H9 (cell line): ENCODE results near the gene STN1. TPM values are rescaled to one million over a fixed set of nuclear protein-coding genes. Genes with fewer than 3 reads are reported as not detected.

Experiments
- DNase-seq: peaks from one replicate; pipeline ENCODE4 v3.0.0-alpha.2; 2017
- H2AFZ ChIP-seq: one replicate; pipeline ENCODE4 v1.6.1; 2013; ENCODE audit warnings: mild to moderate bottlenecking, low read length, control low read depth, moderate library complexity
- H2AK5ac ChIP-seq: 2 replicates; pipeline ENCODE4 v1.6.1; 2013; ENCODE audit warnings: low read length, control low read depth, mixed read lengths; ENCODE audit not compliant: insufficient read length
- H2BK120ac ChIP-seq: one replicate; pipeline ENCODE4 v1.6.1; 2013; ENCODE audit warnings: low read depth, mild to moderate bottlenecking, low read length, control low read depth, inconsistent platforms; ENCODE audit not compliant: poor library complexity, severe bottlenecking
- H2BK12ac ChIP-seq: 2 replicates; pipeline ENCODE4 v1.6.1; 2013; ENCODE audit warnings: low read length, control low read depth, mixed read lengths, low read depth; ENCODE audit not compliant: insufficient read length
- H2BK15ac ChIP-seq: 2 replicates; pipeline ENCODE4 v1.6.1; 2013; ENCODE audit warnings: low read depth, low read length, control low read depth
- H2BK20ac ChIP-seq: one replicate; pipeline ENCODE4 v1.6.1; 2013; ENCODE audit warnings: low read depth, mild to moderate bottlenecking, low read length, control low read depth, inconsistent platforms; ENCODE audit not compliant: poor library complexity, severe bottlenecking
- H2BK5ac ChIP-seq: 2 replicates; pipeline ENCODE4 v1.6.1; 2013; ENCODE audit warnings: low read length, control low read depth, mixed read lengths; ENCODE audit not compliant: insufficient read length
- H3K14ac ChIP-seq: 2 replicates; pipeline ENCODE4 v1.6.1; 2013; ENCODE audit warnings: low read length, control low read depth; ENCODE audit not compliant: insufficient read depth
- H3K18ac ChIP-seq: 2 replicates; pipeline ENCODE4 v1.6.1; 2013; ENCODE audit warnings: low read depth, mild to moderate bottlenecking, mixed read lengths, low read length, control low read depth; ENCODE audit not compliant: insufficient read length
- H3K23ac ChIP-seq: 2 replicates; pipeline ENCODE4 v1.6.1; 2013; ENCODE audit warnings: low read length, control low read depth, mixed read lengths, low read depth; ENCODE audit not compliant: insufficient read length
- H3K23me2 ChIP-seq: 2 replicates; pipeline ENCODE4 v1.6.1; 2013; ENCODE audit warnings: low read depth, mild to moderate bottlenecking, mixed read lengths, low read length, control low read depth; ENCODE audit not compliant: insufficient read length, poor library complexity, severe bottlenecking
- H3K27ac ChIP-seq: 2 replicates; pipeline ENCODE4 v1.5.1; 2013; ENCODE audit warnings: low read length, control low read depth, mixed read lengths, low read depth; ENCODE audit not compliant: insufficient read length
- H3K27me3 ChIP-seq: 2 replicates; pipeline ENCODE4 v1.6.1; 2013; ENCODE audit warnings: low read length, control low read depth, inconsistent platforms; ENCODE audit not compliant: insufficient read depth
- H3K4ac ChIP-seq: 2 replicates; pipeline ENCODE4 v1.6.1; 2013; ENCODE audit warnings: low read depth, mild to moderate bottlenecking, control low read depth, inconsistent platforms, low read length, moderate library complexity
- H3K4me1 ChIP-seq: 2 replicates; pipeline ENCODE4 v1.6.1; 2013; ENCODE audit warnings: low read length, control low read depth, inconsistent platforms; ENCODE audit not compliant: insufficient read depth
- H3K4me2 ChIP-seq: 2 replicates; pipeline ENCODE4 v1.6.1; 2013; ENCODE audit warnings: low read length, control low read depth, mixed read lengths; ENCODE audit not compliant: insufficient read length, insufficient read depth
- H3K56ac ChIP-seq: 2 replicates; pipeline ENCODE4 v1.6.1; 2013; ENCODE audit warnings: low read depth, mild to moderate bottlenecking, mixed read lengths, low read length, control low read depth; ENCODE audit not compliant: insufficient read length
- H3K79me1 ChIP-seq: 2 replicates; pipeline ENCODE4 v1.6.1; 2013; ENCODE audit warnings: low read depth, mild to moderate bottlenecking, moderate library complexity, low read length, control low read depth, inconsistent platforms; ENCODE audit not compliant: insufficient read depth, poor library complexity, severe bottlenecking
- H3K79me2 ChIP-seq: 2 replicates; pipeline ENCODE4 v1.6.1; 2013; ENCODE audit warnings: low read length, control low read depth, inconsistent platforms; ENCODE audit not compliant: insufficient read depth
- H3K9ac ChIP-seq: 2 replicates; pipeline ENCODE4 v1.6.1; 2013; ENCODE audit warnings: low read length, control low read depth, mixed read lengths; ENCODE audit not compliant: insufficient read length; ENCODE audit errors: extremely low read depth
- H3K9me3 ChIP-seq: one replicate; pipeline ENCODE4 v1.6.1; 2013; ENCODE audit warnings: low read depth, low read length, inconsistent platforms; ENCODE audit not compliant: control insufficient read depth
- H3T11ph ChIP-seq: one replicate; pipeline ENCODE4 v1.6.1; 2013; ENCODE audit warnings: mild to moderate bottlenecking, low read length, control low read depth, inconsistent platforms
- H4K20me1 ChIP-seq: one replicate; pipeline ENCODE4 v1.6.1; 2013; ENCODE audit not compliant: control insufficient read depth, insufficient read length, insufficient read depth
- H4K5ac ChIP-seq: 2 replicates; pipeline ENCODE4 v1.6.1; 2013; ENCODE audit warnings: low read depth, mild to moderate bottlenecking, mixed read lengths, low read length, control low read depth; ENCODE audit not compliant: insufficient read length
- H4K8ac ChIP-seq: replicated peaks from 2 replicates; pipeline ENCODE4 v1.6.1; 2013; ENCODE audit warnings: low read length, control low read depth, mixed read lengths, low read depth; ENCODE audit not compliant: insufficient read length
- H4K91ac ChIP-seq: 2 replicates; pipeline ENCODE4 v1.6.1; 2013; ENCODE audit warnings: low read depth, mild to moderate bottlenecking, moderate library complexity, mixed read lengths, low read length, control low read depth; ENCODE audit not compliant: insufficient read length
- H3K27ac Mint-ChIP-seq, 3 experiments: 2 replicates in 2 of 3; 3 replicates in 1 of 3; pipeline ENCODE4 v1.8.0; 2020 to 2021; ENCODE audit warnings: mixed read lengths in 3 of 3, mild to moderate bottlenecking in 1 of 3, moderate library complexity in 1 of 3
- H3K27me3 Mint-ChIP-seq: 2 replicates; pipeline ENCODE4 v1.8.0; 2021; ENCODE audit warnings: low read depth, mild to moderate bottlenecking, moderate library complexity, mixed read lengths
- H3K36me3 Mint-ChIP-seq, 3 experiments: 2 replicates in 2 of 3; 3 replicates in 1 of 3; pipeline ENCODE4 v1.8.0; 2020 to 2021; ENCODE audit warnings: low read depth in 3 of 3, mixed read lengths in 3 of 3; ENCODE audit not compliant: insufficient read depth in 1 of 3
- H3K4me1 Mint-ChIP-seq, 2 experiments: 2 replicates each; pipeline ENCODE4 v1.8.0; 2020; ENCODE audit warnings: mixed read lengths in 2 of 2
- H3K4me3 Mint-ChIP-seq, 2 experiments: 2 replicates in 1 of 2; 3 replicates in 1 of 2; pipeline ENCODE4 v1.8.0; 2020 to 2021; ENCODE audit warnings: mild to moderate bottlenecking in 2 of 2, mixed read lengths in 2 of 2, moderate library complexity in 1 of 2
- H3K9me3 Mint-ChIP-seq, 2 experiments: 2 replicates in 1 of 2; 3 replicates in 1 of 2; pipeline ENCODE4 v1.8.0; 2020; ENCODE audit warnings: mild to moderate bottlenecking in 2 of 2, mixed read lengths in 2 of 2, moderate library complexity in 1 of 2
- WGBS: extraction: QIAGEN DNeasy Blood & Tissue Kit; methylation state at CpG from one replicate; pipeline ENCODE4 v1.1.7; 2013; ENCODE audit warnings: missing lambda C conversion rate, low lambda C conversion rate, mixed read lengths; ENCODE audit not compliant: insufficient read length; ENCODE audit errors: extremely low coverage; 5-methylcytosine and 5-hydroxymethylcytosine counted together
- total RNA-seq: library from RNA; stranded (reverse); gene quantifications from 2 replicates; pipeline ENCODE4 v1.2.1, GENCODE V29; 2021
- TF ChIP-seq, protein P1 (sequence below): fragments of 200-600 bp; sonication (generic); conservative IDR thresholded peaks from 3 replicates; pipeline ENCODE4 v1.8.0; 2021; ENCODE audit warnings: antibody characterized with exemption, mild to moderate bottlenecking

STN1 gene
- total RNA-seq, 1 experiment from 2014 or later, result 11.3 TPM

DNA sequence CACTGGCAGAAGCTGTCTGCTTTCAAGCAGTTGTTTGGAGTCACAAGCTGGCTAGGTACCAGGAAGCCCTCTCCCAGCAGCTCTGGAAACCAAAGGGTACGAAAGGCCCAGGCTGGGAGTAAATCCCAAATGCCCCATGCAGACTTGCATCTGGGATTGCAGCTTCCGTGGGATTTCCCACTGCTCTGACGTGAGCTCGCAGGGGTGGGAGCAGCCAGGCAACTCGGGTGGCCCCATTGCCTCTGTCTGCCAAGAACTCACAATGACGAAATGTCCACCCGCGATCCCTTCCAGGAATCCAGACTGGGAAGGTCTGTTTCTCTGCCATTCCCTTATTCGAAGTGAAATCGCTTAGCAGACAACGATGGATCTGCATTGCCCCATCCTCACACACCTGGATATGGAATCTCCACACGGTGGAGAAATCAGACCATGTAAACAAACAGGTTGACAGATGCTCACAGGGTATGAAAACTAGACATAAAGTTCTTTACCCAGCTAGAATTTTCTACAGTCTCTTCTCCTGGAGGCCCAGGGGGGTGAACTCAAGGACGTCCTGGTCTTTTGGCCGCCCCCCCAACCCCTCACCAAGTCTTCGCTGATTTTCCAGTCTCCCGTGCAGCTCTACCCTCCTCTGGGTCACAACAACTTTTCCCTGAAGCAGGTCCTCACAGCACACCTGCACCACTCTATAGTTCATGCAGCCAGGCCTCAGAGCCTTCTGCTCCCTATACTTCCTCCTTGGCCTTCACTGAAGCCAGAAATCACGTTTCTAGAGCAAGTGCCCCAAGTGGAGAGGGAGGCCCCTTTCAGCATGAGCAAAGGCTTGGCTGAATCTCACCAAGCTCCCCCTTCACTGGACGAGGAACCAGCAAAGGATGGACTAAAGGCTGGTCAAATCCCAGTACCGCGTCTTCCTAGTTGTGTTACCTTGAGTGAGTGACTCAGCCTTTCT, 82.6 kb downstream of the STN1 start:
- WGBS, result no CpG with 5 or more reads among the region's 20 CpGs

More for the DNA sequence above, 82.6 kb downstream of the STN1 start:
- Histone ChIP-seq H2BK120ac (no peak overlapping the region), H3T11ph (no peak overlapping the region), H4K5ac (no peak overlapping the region), H3K9ac (no peak overlapping the region), H4K8ac (no peak overlapping the region), H4K91ac (no peak overlapping the region), H2BK15ac (no peak overlapping the region), H3K4me1 (peaks cover 20% of the 10 kb centered on the region; the same call in 1 of the 2 replicates), H3K23ac (no peak overlapping the region), H3K79me2 (no peaks in the 10 kb centered on the region), H2BK12ac (no peak overlapping the region), H3K23me2 (no peaks in the 10 kb centered on the region), H4K20me1 (no peaks in the 10 kb centered on the region), H2AK5ac (no peak overlapping the region), H2BK20ac (no peak overlapping the region), H3K27ac (no peak overlapping the region), H3K79me1 (no peaks in the 10 kb centered on the region), H3K4ac (no peak overlapping the region), H3K4me2 (no peak overlapping the region), H3K18ac (no peak overlapping the region), H3K14ac (no peak overlapping the region; the same call in 1 of the 2 replicates), H2BK5ac (no peak overlapping the region), H3K56ac (no peak overlapping the region), H3K27me3 (no peaks in the 10 kb centered on the region), H3K9me3 (no peaks in the 10 kb centered on the region), H2AFZ (no peak overlapping the region)
- Mint-ChIP-seq H3K27ac (peak overlapping the region in 1 of 3 experiments; percentile 68; a peak in 2 of 7 replicates), H3K9me3 (peaks cover 3 to 7% of the 10 kb centered on the region in 2 experiments), H3K27me3 (peaks cover 9% of the 10 kb centered on the region), H3K4me1 (peaks cover 40 to 48% of the 10 kb centered on the region in 2 experiments), H3K36me3 (no peaks in the 10 kb centered on the region), H3K4me3 (no peak overlapping the region)
- DNase-seq, result no peak
- TF ChIP-seq, protein P1, sequence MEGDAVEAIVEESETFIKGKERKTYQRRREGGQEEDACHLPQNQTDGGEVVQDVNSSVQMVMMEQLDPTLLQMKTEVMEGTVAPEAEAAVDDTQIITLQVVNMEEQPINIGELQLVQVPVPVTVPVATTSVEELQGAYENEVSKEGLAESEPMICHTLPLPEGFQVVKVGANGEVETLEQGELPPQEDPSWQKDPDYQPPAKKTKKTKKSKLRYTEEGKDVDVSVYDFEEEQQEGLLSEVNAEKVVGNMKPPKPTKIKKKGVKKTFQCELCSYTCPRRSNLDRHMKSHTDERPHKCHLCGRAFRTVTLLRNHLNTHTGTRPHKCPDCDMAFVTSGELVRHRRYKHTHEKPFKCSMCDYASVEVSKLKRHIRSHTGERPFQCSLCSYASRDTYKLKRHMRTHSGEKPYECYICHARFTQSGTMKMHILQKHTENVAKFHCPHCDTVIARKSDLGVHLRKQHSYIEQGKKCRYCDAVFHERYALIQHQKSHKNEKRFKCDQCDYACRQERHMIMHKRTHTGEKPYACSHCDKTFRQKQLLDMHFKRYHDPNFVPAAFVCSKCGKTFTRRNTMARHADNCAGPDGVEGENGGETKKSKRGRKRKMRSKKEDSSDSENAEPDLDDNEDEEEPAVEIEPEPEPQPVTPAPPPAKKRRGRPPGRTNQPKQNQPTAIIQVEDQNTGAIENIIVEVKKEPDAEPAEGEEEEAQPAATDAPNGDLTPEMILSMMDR, result no peak
